Measurements from ENCODE around the gene MIPOL1. TPM values are rescaled to one million over a fixed set of nuclear protein-coding genes. Genes with fewer than 3 reads are reported as not detected.

Gene MIPOL1
- total and polyA plus RNA-seq, 12 donors: 1.1 to 9.2 (median 5.4) TPM

DNA sequence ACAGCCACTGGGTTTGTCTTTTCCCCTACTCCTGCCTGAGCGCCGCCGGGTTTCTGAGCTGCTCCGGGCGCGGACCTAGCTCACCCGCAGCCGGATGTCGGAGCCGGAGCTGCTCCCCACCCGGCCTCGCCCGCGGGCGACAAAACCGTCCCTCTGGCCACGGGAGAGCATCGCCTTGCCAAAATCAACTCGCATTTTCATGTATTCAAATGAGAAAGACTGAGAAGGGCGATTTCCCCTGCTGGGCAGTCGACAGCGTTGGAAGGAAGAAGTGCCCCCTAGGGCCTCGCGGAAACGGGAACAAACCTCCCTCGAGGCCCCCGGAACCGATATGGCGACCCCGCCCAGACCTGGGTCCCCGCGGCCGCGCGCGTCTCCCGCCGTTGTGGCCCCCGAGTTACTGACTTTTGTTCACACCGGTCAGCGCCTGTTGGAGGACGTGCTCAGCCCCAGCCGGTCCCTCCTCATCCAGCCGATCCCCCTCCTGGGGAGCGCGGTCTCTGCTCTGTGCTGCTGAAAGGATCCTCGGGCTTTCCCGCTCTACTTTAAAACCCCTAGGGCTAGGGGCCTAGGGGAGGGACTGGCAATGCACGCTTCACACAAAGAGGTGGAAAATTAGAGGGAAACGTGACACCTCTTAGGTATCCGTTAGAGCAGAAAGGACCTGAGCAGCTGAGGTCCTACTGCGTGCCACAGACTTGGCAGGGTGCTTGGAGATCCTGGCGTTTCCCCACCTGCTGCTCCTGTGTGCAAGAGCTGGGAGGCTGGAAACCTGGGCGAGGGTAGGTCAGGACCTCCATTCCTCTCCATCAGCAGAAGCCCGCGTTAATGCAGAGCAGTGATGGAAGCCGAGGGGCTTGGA lies 402.0 kb downstream of the MIPOL1 start:
- TF ChIP-seq, protein P1, sequence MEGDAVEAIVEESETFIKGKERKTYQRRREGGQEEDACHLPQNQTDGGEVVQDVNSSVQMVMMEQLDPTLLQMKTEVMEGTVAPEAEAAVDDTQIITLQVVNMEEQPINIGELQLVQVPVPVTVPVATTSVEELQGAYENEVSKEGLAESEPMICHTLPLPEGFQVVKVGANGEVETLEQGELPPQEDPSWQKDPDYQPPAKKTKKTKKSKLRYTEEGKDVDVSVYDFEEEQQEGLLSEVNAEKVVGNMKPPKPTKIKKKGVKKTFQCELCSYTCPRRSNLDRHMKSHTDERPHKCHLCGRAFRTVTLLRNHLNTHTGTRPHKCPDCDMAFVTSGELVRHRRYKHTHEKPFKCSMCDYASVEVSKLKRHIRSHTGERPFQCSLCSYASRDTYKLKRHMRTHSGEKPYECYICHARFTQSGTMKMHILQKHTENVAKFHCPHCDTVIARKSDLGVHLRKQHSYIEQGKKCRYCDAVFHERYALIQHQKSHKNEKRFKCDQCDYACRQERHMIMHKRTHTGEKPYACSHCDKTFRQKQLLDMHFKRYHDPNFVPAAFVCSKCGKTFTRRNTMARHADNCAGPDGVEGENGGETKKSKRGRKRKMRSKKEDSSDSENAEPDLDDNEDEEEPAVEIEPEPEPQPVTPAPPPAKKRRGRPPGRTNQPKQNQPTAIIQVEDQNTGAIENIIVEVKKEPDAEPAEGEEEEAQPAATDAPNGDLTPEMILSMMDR (IDR thresholded peaks at IDR 0.05): no peak
- H3K27me3 ChIP-seq: peaks cover 45 to 99% (median 98%) of the 10 kb centered on the region in 7 donors
- peaks cover 3 to 42% (median 35%) of the 10 kb centered on the region in 9 donors for H3K4me1 ChIP-seq
- no peaks in the 10 kb centered on the region for H3K36me3 ChIP-seq
- intact Hi-C loops (cut with DNase I): loop anchor here in 1 of 10 donors (10.0 kb wide), 1 partner anchor 345 kb away; no protein-coding TSS in a partner anchor
- no peak overlapping the region for H3K27ac ChIP-seq
- WGBS, 2 donors: 1 to 2% methylated on average over 57 of the region's 57 CpGs
- ATAC-seq (no peak), DNase-seq (no peak)
- H3K9me3 ChIP-seq: no peaks in the 10 kb centered on the region
- peak overlapping the region in 2 of 10 donors; percentile 16 to 27 for H3K4me3 ChIP-seq

DNA sequence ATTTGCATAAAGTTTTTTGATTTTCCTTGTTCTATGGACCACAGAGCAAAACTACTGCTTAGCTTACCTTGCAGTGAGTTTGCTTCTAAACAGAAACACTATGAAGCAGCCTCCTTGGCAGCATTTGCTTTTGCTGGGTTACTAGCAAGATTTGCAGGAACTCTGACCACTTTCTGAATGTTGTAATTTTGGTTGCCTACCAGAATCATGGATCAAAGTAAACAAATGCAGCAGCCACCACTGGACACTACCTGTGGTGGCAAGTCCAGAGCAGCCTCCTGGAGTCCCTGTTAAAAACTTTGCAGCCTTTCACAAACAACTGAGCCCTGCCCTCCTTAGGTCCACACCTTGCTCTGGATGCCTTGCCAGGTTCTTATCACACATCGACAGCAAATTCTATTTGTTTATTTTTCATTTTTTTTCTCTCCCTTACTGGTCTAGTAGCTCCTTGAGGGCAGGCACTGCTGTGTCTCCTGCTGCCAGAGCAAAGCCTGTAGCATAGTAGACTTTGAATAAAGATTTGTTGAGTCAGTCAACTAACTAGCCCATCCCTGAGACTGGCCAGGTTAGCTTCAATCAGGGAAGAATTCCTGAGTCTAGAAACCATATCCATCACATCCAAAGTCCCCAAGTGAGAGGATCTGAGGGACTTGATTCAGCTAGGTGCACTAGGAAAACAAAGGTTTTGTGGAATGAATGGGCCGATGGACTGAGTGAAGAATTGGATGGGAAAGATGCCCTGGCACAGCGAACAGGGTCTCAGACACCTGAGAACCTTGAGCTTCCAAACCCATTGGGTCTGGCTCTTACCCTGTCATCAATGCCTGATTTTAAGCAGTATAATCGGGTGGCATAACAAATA lies 403.4 kb downstream of the MIPOL1 start:
- Histone ChIP-seq H3K9me3 (no peaks in the 10 kb centered on the region), H3K27ac (no peak overlapping the region), H3K4me3 (peak overlapping the region in 1 of 10 donors; percentile 4), H3K27me3 (peaks cover 43 to 100% (median 100%) of the 10 kb centered on the region in 7 donors), H3K36me3 (no peaks in the 10 kb centered on the region), H3K4me1 (peaks cover 0 to 31% (median 25%) of the 10 kb centered on the region in 9 donors)
- intact Hi-C loops (cut with DNase I): no loop called here
- ATAC-seq: no peak
- WGBS, 2 donors: 26 to 37% methylated on average over 4 of the region's 4 CpGs
- TF ChIP-seq, protein P1 (IDR thresholded peaks at IDR 0.05): no peak
- no peak for DNase-seq

DNA sequence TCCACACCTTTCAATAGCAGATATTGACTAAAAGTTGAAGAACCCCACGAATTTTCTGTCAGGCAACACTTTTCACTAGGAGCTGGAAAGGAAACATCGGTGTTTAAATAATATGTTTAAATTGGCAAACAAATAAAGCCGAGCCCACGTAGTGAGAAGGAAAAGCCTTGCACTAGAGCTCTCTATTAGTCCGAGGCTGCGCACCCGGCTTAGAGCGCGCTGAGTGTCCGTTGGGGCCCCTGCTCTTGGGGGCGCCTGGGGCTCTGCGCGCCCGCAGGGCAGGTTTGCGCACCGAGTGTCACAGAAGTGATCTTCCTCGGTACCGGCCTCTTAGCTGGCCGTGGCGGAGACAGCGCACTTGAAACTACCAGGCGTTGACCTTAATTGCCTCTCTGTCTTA lies 404.1 kb downstream of the MIPOL1 start:
- WGBS, 2 donors: 6 to 7% methylated on average over 22 of the region's 22 CpGs
- TF ChIP-seq, protein P1 (IDR thresholded peaks at IDR 0.05): no peak
- no peak for ATAC-seq
- Histone ChIP-seq H3K36me3 (no peaks in the 10 kb centered on the region), H3K4me3 (peak overlapping the region in 1 of 10 donors; percentile 4), H3K27ac (no peak overlapping the region), H3K9me3 (no peaks in the 10 kb centered on the region), H3K4me1 (peaks cover 0 to 29% (median 22%) of the 10 kb centered on the region in 9 donors), H3K27me3 (peaks cover 40 to 100% (median 98%) of the 10 kb centered on the region in 7 donors)
- intact Hi-C loops (cut with DNase I): no loop called here
- DNase-seq: no peak

Other genes starting within 250 kb of the MIPOL1 start
- 1 to 10 TPM in 1 of 10 donors, under 1 TPM in 9; 0.08 to 1.3 (median 0.44) TPM for gene SLC25A21, start 25.3 kb upstream of the MIPOL1 start, total RNA-seq
- gene SLC25A21, start 25.3 kb upstream of the MIPOL1 start, polyA plus RNA-seq: under 1 TPM; 0.10 to 0.29 TPM